ENCODE data around the gene PTMA. TPM values are rescaled to one million over a fixed set of nuclear protein-coding genes. Genes with fewer than 3 reads are reported as not detected.

Gene PTMA
- total and polyA plus RNA-seq, 4 donors, result 469 to 1,226 (median 1,016) TPM

DNA sequence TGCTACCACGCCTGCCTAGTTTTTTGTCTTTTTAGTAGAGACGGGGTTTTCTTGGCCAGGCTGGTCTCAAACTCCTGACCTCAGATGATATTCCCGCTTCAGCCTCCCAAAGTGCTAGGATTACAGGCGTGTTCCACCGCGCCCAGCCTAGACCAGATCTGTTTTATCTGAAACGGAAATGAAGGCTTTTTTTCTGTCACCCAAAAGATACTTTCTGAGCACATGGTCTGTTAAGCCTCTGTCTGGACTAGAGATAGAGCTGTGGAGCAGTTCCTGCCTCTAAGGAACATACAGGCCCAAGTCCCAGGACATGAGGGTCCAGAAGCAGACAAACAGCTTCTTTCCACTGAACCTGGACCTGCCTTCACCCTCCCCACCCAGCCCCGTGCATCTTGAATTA, 43.6 kb upstream of the PTMA start:
- Histone ChIP-seq H3K36me3 (ENCODE audit: control insufficient read depth, insufficient read depth, low read length) (no peaks in the 10 kb centered on the region), H3K4me3 (ENCODE audit: low read depth, low read length) (no peak overlapping the region), H3K4me1 (ENCODE audit: control insufficient read depth, insufficient read depth, low read length) (peaks cover 37% of the 10 kb centered on the region), H3K27me3 (ENCODE audit: control insufficient read depth, insufficient read depth, low read length) (no peaks in the 10 kb centered on the region), H3K9me3 (ENCODE audit: control insufficient read depth, insufficient read depth, low read length) (no peaks in the 10 kb centered on the region), H3K27ac (ENCODE audit: low read depth, low read length) (no peak overlapping the region)
- DNase-seq (ENCODE audit: low read depth in 4 of 6, low spot score in 6 of 6), result no peak
- WGBS (ENCODE audit: insufficient coverage), result 100% methylated on average over 3 of the region's 8 CpGs

- peaks cover 37% of the 10 kb centered on the region for H3K4me1 ChIP-seq (ENCODE audit: control insufficient read depth, insufficient read depth, low read length)
- WGBS (ENCODE audit: insufficient coverage), result 84% methylated on average over 16 of the region's 20 CpGs
These were observed 42.8 kb upstream of the PTMA start for GRCh38 chr2:231665245-231666170.

GRCh38 chr2:231666171-231667095, 41.9 kb upstream of the PTMA start:
- no peaks in the 10 kb centered on the region for H3K27me3 ChIP-seq (ENCODE audit: control insufficient read depth, insufficient read depth, low read length)
- no peaks in the 10 kb centered on the region for H3K36me3 ChIP-seq (ENCODE audit: control insufficient read depth, insufficient read depth, low read length)
- H3K27ac ChIP-seq (ENCODE audit: low read depth, low read length), result peak overlapping the region; percentile 92
- no peaks in the 10 kb centered on the region for H3K9me3 ChIP-seq (ENCODE audit: control insufficient read depth, insufficient read depth, low read length)
- peak in 1 of 6 donors; percentile 78 for DNase-seq (ENCODE audit: low read depth in 4 of 6, low spot score in 6 of 6)
- peaks cover 40% of the 10 kb centered on the region for H3K4me1 ChIP-seq (ENCODE audit: control insufficient read depth, insufficient read depth, low read length)
- H3K4me3 ChIP-seq (ENCODE audit: low read depth, low read length), result peak overlapping the region; percentile 36
- WGBS (ENCODE audit: insufficient coverage), result 35% methylated on average over 27 of the region's 32 CpGs

More at GRCh38 chr2:231665245-231666170, 42.8 kb upstream of the PTMA start:
- H3K9me3 ChIP-seq (ENCODE audit: control insufficient read depth, insufficient read depth, low read length), result no peaks in the 10 kb centered on the region
- H3K36me3 ChIP-seq (ENCODE audit: control insufficient read depth, insufficient read depth, low read length), result no peaks in the 10 kb centered on the region
- no peak for DNase-seq (ENCODE audit: low read depth in 4 of 6, low spot score in 6 of 6)
- peak overlapping the region; percentile 36 for H3K4me3 ChIP-seq (ENCODE audit: low read depth, low read length)
- H3K27ac ChIP-seq (ENCODE audit: low read depth, low read length), result peak overlapping the region; percentile 92
- no peaks in the 10 kb centered on the region for H3K27me3 ChIP-seq (ENCODE audit: control insufficient read depth, insufficient read depth, low read length)

- H3K27ac ChIP-seq (ENCODE audit: low read depth, low read length), result peak overlapping the region; percentile 92
- DNase-seq (ENCODE audit: low read depth in 4 of 6, low spot score in 6 of 6), result no peak
- peak overlapping the region; percentile 36 for H3K4me3 ChIP-seq (ENCODE audit: low read depth, low read length)
- H3K36me3 ChIP-seq (ENCODE audit: control insufficient read depth, insufficient read depth, low read length), result no peaks in the 10 kb centered on the region
- no peaks in the 10 kb centered on the region for H3K27me3 ChIP-seq (ENCODE audit: control insufficient read depth, insufficient read depth, low read length)
- H3K4me1 ChIP-seq (ENCODE audit: control insufficient read depth, insufficient read depth, low read length), result peaks cover 41% of the 10 kb centered on the region
- H3K9me3 ChIP-seq (ENCODE audit: control insufficient read depth, insufficient read depth, low read length), result no peaks in the 10 kb centered on the region
- WGBS (ENCODE audit: insufficient coverage), result 71% methylated on average over 8 of the region's 11 CpGs
These were observed 41.3 kb upstream of the PTMA start for GRCh38 chr2:231667096-231667427.

- Histone ChIP-seq H3K27me3 (ENCODE audit: control insufficient read depth, insufficient read depth, low read length) (no peaks in the 10 kb centered on the region), H3K36me3 (ENCODE audit: control insufficient read depth, insufficient read depth, low read length) (no peaks in the 10 kb centered on the region), H3K9me3 (ENCODE audit: control insufficient read depth, insufficient read depth, low read length) (no peaks in the 10 kb centered on the region), H3K27ac (ENCODE audit: low read depth, low read length) (peak overlapping the region; percentile 92), H3K4me3 (ENCODE audit: low read depth, low read length) (no peak overlapping the region), H3K4me1 (ENCODE audit: control insufficient read depth, insufficient read depth, low read length) (peaks cover 44% of the 10 kb centered on the region)
- 81% methylated on average over 6 of the region's 7 CpGs for WGBS (ENCODE audit: insufficient coverage)
- no peak for DNase-seq (ENCODE audit: low read depth in 4 of 6, low spot score in 6 of 6)
These were observed 40.8 kb upstream of the PTMA start for GRCh38 chr2:231667496-231667895.

- H3K27ac ChIP-seq (ENCODE audit: low read depth, low read length), result no peak overlapping the region
- 100% methylated on average over 1 of the region's 2 CpGs for WGBS (ENCODE audit: insufficient coverage)
- no peaks in the 10 kb centered on the region for H3K27me3 ChIP-seq (ENCODE audit: control insufficient read depth, insufficient read depth, low read length)
- DNase-seq (ENCODE audit: low read depth in 4 of 6, low spot score in 6 of 6), result no peak
- peaks cover 53% of the 10 kb centered on the region for H3K4me1 ChIP-seq (ENCODE audit: control insufficient read depth, insufficient read depth, low read length)
- no peaks in the 10 kb centered on the region for H3K36me3 ChIP-seq (ENCODE audit: control insufficient read depth, insufficient read depth, low read length)
- no peak overlapping the region for H3K4me3 ChIP-seq (ENCODE audit: low read depth, low read length)
- no peaks in the 10 kb centered on the region for H3K9me3 ChIP-seq (ENCODE audit: control insufficient read depth, insufficient read depth, low read length)
These were observed 39.3 kb upstream of the PTMA start for GRCh38 chr2:231668981-231669380.

DNA sequence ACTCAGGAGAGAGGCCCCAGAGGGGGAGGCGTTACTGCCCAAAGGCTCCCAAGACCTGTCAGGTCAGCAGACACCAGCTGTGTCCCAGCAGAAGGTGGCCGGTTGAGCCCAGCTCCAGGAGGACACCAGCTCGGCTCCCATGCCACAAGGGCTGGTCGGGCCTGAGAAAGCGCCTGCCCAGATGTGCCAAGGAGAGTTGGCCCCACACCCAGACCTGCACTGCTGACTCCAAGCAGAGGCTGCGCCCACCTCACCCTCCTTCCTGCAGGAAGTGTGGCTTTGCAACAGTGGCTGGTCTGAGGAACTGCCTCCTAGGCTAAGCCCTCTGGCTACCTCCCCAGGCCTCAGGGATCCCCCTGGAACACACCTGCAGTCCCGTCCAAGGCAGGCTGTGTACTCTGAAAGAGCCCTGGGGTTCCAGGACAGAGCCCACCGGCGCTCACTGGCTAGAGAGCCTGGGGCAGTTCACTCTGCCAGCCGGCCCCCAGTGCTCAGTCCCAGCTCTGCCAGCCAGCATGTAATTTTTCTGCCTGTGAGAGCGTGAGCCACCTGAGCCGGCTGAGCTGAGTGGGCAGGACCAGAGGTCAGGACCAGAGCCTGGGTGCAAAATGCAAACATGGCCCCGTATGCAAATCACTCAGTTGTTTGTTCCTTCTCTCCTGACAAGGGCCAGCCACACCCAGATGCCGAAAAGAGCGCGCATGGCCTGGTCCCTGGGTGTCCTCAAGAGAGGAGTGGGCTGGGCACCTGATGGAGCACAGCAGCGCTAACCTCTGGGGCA, 36.9 kb upstream of the PTMA start:
- 74% methylated on average over 16 of the region's 17 CpGs for WGBS (ENCODE audit: insufficient coverage)
- Histone ChIP-seq H3K9me3 (ENCODE audit: control insufficient read depth, insufficient read depth, low read length) (no peaks in the 10 kb centered on the region), H3K27me3 (ENCODE audit: control insufficient read depth, insufficient read depth, low read length) (no peaks in the 10 kb centered on the region), H3K4me1 (ENCODE audit: control insufficient read depth, insufficient read depth, low read length) (peaks cover 50% of the 10 kb centered on the region), H3K4me3 (ENCODE audit: low read depth, low read length) (no peak overlapping the region), H3K27ac (ENCODE audit: low read depth, low read length) (peak overlapping the region; percentile 25), H3K36me3 (ENCODE audit: control insufficient read depth, insufficient read depth, low read length) (no peaks in the 10 kb centered on the region)
- peak in 1 of 6 donors; percentile 3 for DNase-seq (ENCODE audit: low read depth in 4 of 6, low spot score in 6 of 6)

DNA sequence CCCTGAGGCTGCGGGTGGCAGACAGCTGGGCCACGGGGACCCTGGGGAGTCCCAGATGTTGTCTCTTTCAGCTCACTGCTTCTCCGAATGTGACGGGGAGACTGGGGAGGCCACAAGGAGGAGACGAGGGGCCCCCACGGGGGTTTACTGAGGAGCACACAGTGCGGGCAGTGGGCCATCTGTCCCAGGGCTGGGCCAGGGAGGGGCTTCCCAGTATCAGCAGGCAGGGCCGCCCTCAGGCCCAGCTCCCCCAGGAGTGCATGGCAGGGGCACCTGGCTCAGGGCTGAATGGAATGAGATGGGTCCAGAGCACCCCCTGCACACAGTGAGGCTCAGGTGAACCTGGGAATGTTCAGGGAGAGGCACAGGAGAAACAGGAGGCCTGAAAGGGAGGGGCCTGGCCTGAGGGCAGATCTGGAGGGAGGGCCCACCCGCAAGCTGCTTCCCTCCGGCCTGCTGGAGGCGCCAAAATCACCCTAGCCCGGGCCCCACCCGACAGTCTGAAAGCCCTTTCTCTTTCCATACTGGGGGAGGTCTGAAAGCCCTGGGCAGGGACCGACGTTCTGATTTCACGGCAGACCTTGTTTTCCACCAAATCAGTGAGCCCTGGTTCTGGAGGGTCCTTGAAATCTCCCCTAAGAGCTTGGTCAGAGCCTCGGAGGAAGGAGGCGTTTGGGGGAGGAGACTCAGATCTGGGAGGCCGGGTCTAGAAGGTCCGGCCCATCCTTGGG, 35.5 kb upstream of the PTMA start:
- 40% methylated on average over 17 of the region's 20 CpGs for WGBS (ENCODE audit: insufficient coverage)
- DNase-seq (ENCODE audit: low read depth in 4 of 6, low spot score in 6 of 6), result peak in 1 of 6 donors; percentile 26
- no peak overlapping the region for H3K4me3 ChIP-seq (ENCODE audit: low read depth, low read length)
- H3K27ac ChIP-seq (ENCODE audit: low read depth, low read length), result peak overlapping the region; percentile 52
- H3K4me1 ChIP-seq (ENCODE audit: control insufficient read depth, insufficient read depth, low read length), result peaks cover 39% of the 10 kb centered on the region
- H3K27me3 ChIP-seq (ENCODE audit: control insufficient read depth, insufficient read depth, low read length), result no peaks in the 10 kb centered on the region
- H3K9me3 ChIP-seq (ENCODE audit: control insufficient read depth, insufficient read depth, low read length), result no peaks in the 10 kb centered on the region
- no peaks in the 10 kb centered on the region for H3K36me3 ChIP-seq (ENCODE audit: control insufficient read depth, insufficient read depth, low read length)
